ENCODE data around the gene GLIS1. TPM values are rescaled to one million over a fixed set of nuclear protein-coding genes. Genes with fewer than 3 reads are reported as not detected.

GLIS1 gene
- total and polyA plus RNA-seq, 2 of the 8 experiments (the other 6 are each of a cell fraction or from before 2014, with no cell fraction given): 0.15 to 0.22 TPM

DNA sequence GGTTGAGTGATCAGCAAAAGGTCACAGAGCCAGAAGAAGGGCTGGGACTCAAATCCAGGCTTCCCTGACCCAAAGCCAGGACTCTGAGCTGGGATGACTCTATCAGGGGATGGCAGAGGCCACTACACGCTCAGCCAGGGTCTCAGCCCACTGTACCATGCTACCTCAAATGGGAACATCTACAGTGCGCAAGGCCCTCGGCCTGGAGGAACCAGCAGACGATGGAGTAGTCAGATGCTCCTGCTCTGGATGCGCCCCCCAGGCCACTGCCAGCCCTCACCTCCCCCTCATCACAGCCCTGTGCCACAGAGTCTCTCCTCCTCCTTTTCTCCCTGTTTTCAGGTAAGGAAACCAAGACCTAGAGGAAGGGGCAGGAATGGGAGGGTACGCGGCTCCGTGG, 39.0 kb downstream of the GLIS1 start:
- TF ChIP-seq CREB1 (IDR thresholded peaks at IDR 0.05) (no peak), GABPA (IDR thresholded peaks at IDR 0.05; ENCODE audit: borderline replicate concordance, insufficient read depth, low read length) (no peak), POU5F1 (IDR thresholded peaks at IDR 0.05; ENCODE audit: low read depth, low read length) (no peak)
- TF ChIP-seq, protein P1, sequence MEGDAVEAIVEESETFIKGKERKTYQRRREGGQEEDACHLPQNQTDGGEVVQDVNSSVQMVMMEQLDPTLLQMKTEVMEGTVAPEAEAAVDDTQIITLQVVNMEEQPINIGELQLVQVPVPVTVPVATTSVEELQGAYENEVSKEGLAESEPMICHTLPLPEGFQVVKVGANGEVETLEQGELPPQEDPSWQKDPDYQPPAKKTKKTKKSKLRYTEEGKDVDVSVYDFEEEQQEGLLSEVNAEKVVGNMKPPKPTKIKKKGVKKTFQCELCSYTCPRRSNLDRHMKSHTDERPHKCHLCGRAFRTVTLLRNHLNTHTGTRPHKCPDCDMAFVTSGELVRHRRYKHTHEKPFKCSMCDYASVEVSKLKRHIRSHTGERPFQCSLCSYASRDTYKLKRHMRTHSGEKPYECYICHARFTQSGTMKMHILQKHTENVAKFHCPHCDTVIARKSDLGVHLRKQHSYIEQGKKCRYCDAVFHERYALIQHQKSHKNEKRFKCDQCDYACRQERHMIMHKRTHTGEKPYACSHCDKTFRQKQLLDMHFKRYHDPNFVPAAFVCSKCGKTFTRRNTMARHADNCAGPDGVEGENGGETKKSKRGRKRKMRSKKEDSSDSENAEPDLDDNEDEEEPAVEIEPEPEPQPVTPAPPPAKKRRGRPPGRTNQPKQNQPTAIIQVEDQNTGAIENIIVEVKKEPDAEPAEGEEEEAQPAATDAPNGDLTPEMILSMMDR (IDR thresholded peaks at IDR 0.05; ENCODE audit: control extremely low read depth in 1 of 3, insufficient read depth in 1 of 3, low read depth in 1 of 3, low read length in 3 of 3): no peak
- Histone ChIP-seq H3K36me3 (ENCODE audit: control insufficient read depth in 2 of 4, insufficient read depth in 4 of 4, low read length in 3 of 4) (no peaks in the 10 kb centered on the region), H3K23me2 (ENCODE audit: low read depth, low read length) (no peaks in the 10 kb centered on the region; the same call in 1 of the 2 replicates), H4K91ac (replicated peaks; ENCODE audit: insufficient read length, low read length) (peak overlapping the region; percentile 5), H3K4ac (replicated peaks; ENCODE audit: insufficient read length, low read depth, low read length) (no peak overlapping the region), H3K27ac (ENCODE audit: low read depth, low read length) (no peak overlapping the region), H3K4me2 (ENCODE audit: insufficient read depth in 1 of 2, low read depth in 2 of 2, low read length in 2 of 2) (no peak overlapping the region), H2AFZ (ENCODE audit: low read length) (no peak overlapping the region), H3K56ac (replicated peaks; ENCODE audit: insufficient read length, low read depth, low read length) (no peak overlapping the region), H3K27me3 (replicated peaks in 1 of 4; ENCODE audit: control insufficient read depth in 3 of 4, extremely low read depth in 1 of 4, insufficient read depth in 3 of 4, low read length in 3 of 4) (no peaks in the 10 kb centered on the region; a peak in 1 of 7 replicates), H4K20me1 (replicated peaks in 1 of 2; ENCODE audit: control insufficient read depth in 1 of 2, insufficient read depth in 2 of 2, low read length in 2 of 2) (no peaks in the 10 kb centered on the region), H3K9me3 (ENCODE audit: insufficient read depth in 2 of 2, low read depth in 1 of 2, low read length in 1 of 2) (no peaks in the 10 kb centered on the region), H3K14ac (ENCODE audit: insufficient read length) (no peak overlapping the region), H2BK12ac (ENCODE audit: low read depth, low read length) (0 out of 2 replicates have a peak overlapping the region, but pooled peaks have one; percentile 33), H3K23ac (ENCODE audit: insufficient read length) (no peak overlapping the region), H2BK15ac (ENCODE audit: low read length) (no peak overlapping the region), H2BK20ac (ENCODE audit: low read length) (no peak overlapping the region), H3K79me1 (ENCODE audit: low read depth, low read length) (no peaks in the 10 kb centered on the region), H3K4me3 (ENCODE audit: extremely low read depth in 1 of 4, insufficient read depth in 2 of 4, low read depth in 3 of 4, low read length in 4 of 4) (no peak overlapping the region), H4K8ac (ENCODE audit: extremely low read depth, insufficient read depth, low read length) (no peak overlapping the region), H4K5ac (ENCODE audit: insufficient read length, low read depth, low read length) (no peak overlapping the region), H3K4me1 (replicated peaks in 1 of 4; ENCODE audit: control insufficient read depth in 3 of 4, insufficient read depth in 4 of 4, low read length in 3 of 4) (peaks cover 13 to 20% (median 15%) of the 10 kb centered on the region in 4 experiments; a peak in 6 of 7 replicates), H2BK5ac (ENCODE audit: low read depth, low read length) (no peak overlapping the region), H3K79me2 (ENCODE audit: control insufficient read depth in 1 of 2, insufficient read depth in 2 of 2, low read length in 2 of 2) (no peaks in the 10 kb centered on the region), H3K18ac (ENCODE audit: extremely low read depth, low read length) (no peak overlapping the region), H3K9ac (replicated peaks in 1 of 4; ENCODE audit: extremely low read depth in 1 of 4, low read depth in 3 of 4, low read length in 3 of 4) (no peak overlapping the region), H2BK120ac (replicated peaks; ENCODE audit: low read depth, low read length) (no peak overlapping the region), H2AK5ac (ENCODE audit: low read depth, low read length) (0 out of 2 replicates have a peak overlapping the region, but pooled peaks have one; percentile 39)
- ChIA-PET POLR2A (ENCODE audit: partially characterized antibody) (no interaction called here), CTCF (ENCODE audit: partially characterized antibody) (interaction anchor here (2.2 to 9.1 kb wide), 2 partner anchors 16 to 18 kb away, joined by 7 to 74 read pairs; no protein-coding TSS in a partner anchor)
- WGBS, 2 experiments (ENCODE audit: extremely low coverage in 1 of 2, insufficient coverage in 1 of 2, insufficient read length in 1 of 2, insufficient replicate concordance in 2 of 2, low coverage in 1 of 2, low lambda C conversion rate in 2 of 2, missing lambda C conversion rate in 1 of 2): 91% methylated on average over 8 of the region's 8 CpGs; no CpG with 5 or more reads in 1 of the 2 experiments
- FAIRE-seq (no peak), DNase-seq (ENCODE audit: low read depth in 1 of 2, low spot score in 2 of 2) (no peak)

Measured in H1 (cell line).